WERI-Rb-1 (cell line): ENCODE results near the gene LSS.

Source experiments
- DNase-seq: peaks from one replicate; pipeline ENCODE4 v3.0.0-alpha.2; 2020
- H3K27ac ChIP-seq: fragments of 250-450 bp; sonication (Bioruptor Pico); 2 replicates; pipeline ENCODE4 v1.5.1; 2020; ENCODE audit warnings: mild to moderate bottlenecking, moderate library complexity
- H3K27me3 ChIP-seq: fragments of 250-450 bp; sonication (Bioruptor Pico); 2 replicates; pipeline ENCODE4 v1.5.1; 2021; ENCODE audit warnings: mild to moderate bottlenecking, low read depth, moderate library complexity; ENCODE audit not compliant: insufficient read depth, severe bottlenecking
- H3K36me3 ChIP-seq: fragments of 250-450 bp; sonication (Bioruptor Pico); 2 replicates; pipeline ENCODE4 v1.5.1; 2020; ENCODE audit warnings: mild to moderate bottlenecking, moderate library complexity
- H3K4me3 ChIP-seq: 2 replicates; pipeline ENCODE4 v1.5.1; 2011; ENCODE audit warnings: low read depth, mild to moderate bottlenecking, control low read depth, low read length
- H3K9me3 ChIP-seq: fragments of 250-450 bp; sonication (Bioruptor Pico); 2 replicates; pipeline ENCODE4 v1.5.1; 2021; ENCODE audit warnings: mild to moderate bottlenecking, moderate library complexity; ENCODE audit not compliant: severe bottlenecking
- TF ChIP-seq, protein P1 (sequence below): IDR thresholded peaks from 2 replicates; pipeline ENCODE4 v1.5.1; 2011; ENCODE audit warnings: low read depth, mild to moderate bottlenecking, control low read depth, inconsistent platforms, low read length

Gene LSS

DNA sequence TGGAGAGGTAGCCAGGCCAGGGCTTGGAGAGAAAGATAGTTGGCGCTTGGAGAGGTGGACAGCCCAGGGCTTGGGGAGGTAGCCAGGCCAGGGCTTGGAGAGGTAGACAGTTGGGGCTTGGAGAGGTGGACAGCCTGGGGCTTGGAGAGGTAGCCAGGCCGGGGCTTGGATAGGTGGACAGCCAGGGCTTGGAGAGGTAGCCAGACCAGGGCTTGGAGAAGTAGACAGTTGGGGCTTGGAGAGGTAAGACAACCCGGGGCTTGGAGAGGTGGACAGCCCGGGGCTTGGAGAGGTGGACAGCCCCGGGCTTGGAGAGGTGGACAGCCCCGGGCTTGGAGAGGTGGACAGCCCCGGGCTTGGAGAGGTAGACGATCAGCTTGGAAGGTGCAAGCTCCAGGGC, 7.7 kb downstream of the LSS start:
- Histone ChIP-seq H3K4me3 (no peak overlapping the region), H3K27ac (no peak overlapping the region), H3K36me3 (peaks cover 53% of the 10 kb centered on the region), H3K27me3 (no peaks in the 10 kb centered on the region), H3K9me3 (peaks cover 3% of the 10 kb centered on the region)
- no peak for DNase-seq
- TF ChIP-seq, protein P1, sequence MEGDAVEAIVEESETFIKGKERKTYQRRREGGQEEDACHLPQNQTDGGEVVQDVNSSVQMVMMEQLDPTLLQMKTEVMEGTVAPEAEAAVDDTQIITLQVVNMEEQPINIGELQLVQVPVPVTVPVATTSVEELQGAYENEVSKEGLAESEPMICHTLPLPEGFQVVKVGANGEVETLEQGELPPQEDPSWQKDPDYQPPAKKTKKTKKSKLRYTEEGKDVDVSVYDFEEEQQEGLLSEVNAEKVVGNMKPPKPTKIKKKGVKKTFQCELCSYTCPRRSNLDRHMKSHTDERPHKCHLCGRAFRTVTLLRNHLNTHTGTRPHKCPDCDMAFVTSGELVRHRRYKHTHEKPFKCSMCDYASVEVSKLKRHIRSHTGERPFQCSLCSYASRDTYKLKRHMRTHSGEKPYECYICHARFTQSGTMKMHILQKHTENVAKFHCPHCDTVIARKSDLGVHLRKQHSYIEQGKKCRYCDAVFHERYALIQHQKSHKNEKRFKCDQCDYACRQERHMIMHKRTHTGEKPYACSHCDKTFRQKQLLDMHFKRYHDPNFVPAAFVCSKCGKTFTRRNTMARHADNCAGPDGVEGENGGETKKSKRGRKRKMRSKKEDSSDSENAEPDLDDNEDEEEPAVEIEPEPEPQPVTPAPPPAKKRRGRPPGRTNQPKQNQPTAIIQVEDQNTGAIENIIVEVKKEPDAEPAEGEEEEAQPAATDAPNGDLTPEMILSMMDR, result no peak

DNA sequence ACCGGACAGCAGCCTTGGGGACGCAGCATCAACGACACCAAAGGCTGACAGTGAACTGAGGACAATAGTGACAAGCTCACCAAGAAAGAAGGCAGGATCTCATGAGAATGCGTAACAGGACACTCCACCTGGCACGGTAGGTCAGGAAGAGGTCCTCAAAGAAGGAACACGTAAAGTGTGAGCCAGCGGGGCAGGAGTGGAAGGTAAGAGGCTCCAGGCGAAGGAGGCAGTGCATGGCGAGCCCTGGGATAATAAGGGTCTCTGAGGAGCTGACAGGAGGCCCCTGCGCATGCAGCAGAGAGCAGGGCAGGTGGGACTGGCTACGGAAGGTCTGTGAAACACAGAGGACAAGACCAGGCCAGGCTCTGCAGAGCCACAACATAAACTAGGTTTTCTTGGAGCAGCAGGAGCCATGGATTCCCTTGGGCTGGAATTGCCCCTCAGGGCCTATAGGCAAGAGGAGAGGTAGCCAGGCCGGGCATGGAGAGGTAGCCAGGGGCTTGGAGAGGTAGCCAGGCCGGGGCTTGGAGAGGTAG, 8.2 kb downstream of the LSS start:
- TF ChIP-seq, protein P1, result no peak
- Histone ChIP-seq H3K4me3 (no peak overlapping the region), H3K36me3 (peaks cover 56% of the 10 kb centered on the region), H3K9me3 (peaks cover 1% of the 10 kb centered on the region), H3K27ac (no peak overlapping the region), H3K27me3 (no peaks in the 10 kb centered on the region)
- DNase-seq, result no peak

DNA sequence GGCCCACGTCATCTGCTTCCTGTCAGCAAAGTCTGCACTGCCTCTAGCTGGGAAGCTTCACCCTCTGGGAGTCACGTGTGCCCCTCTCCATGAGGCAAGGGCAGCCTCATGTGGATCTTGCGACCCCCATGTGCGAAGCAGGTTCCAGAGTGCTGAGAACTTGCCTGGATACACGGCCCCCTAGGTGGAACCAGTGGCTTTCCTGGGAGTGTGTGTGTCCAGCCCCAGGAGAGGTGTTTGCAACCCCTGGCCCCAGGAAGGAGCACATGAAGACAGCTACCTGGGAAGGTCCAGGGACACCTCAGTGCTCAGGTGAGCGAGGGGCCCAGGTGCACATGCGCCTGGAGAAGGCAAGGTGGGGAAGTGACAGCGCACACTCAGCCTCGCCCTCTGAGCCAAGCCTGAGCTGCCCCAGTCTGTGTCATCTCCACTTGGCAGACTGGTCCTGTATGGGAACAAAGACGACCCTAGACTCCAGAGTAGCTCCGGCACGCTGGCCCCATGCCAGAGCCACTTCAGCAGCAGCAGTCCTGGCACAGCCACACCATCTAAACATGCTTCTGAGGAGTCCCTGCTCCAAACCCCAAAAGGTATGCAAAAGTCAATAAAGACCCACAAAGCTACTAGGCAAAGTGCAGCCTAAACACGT, 8.9 kb downstream of the LSS start:
- TF ChIP-seq, protein P1, result no peak
- no peak overlapping the region for H3K4me3 ChIP-seq
- no peak for DNase-seq
- no peak overlapping the region for H3K27ac ChIP-seq
- no peaks in the 10 kb centered on the region for H3K27me3 ChIP-seq
- H3K9me3 ChIP-seq, result no peaks in the 10 kb centered on the region
- peaks cover 57% of the 10 kb centered on the region for H3K36me3 ChIP-seq

DNA sequence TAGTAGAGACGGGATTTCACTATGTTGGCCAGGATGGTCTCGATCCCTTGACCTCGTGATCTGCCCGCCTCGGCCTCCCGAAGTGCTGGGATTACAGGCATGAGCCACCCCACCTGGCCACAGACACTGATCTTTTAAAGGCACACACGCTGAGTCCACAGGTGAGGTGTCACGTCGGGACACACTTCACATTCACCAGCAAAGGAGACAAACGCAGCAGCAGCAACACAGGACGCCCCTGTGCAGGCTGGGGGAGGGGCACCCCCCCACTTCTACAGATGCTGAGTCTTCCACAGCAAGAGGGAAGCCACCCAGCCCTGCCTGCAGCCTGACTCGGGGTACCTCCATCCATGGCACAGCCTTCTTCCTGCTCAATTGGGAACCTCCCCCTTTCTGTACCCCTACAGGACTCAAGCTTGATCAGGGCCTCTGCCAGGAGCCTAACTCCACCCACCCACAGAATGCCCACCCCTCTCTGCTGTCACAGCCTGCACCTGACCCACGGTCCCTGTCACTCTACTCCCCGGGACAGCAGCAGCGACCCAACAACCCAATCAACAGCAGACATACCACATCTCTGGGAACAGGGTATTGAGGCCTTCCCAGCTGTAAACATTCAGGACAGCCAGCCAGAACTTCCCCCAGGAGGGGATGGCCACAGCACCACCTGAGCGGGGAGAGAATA, 9.5 kb downstream of the LSS start:
- TF ChIP-seq, protein P1, result no peak
- no peaks in the 10 kb centered on the region for H3K9me3 ChIP-seq
- DNase-seq, result no peak
- no peak overlapping the region for H3K27ac ChIP-seq
- H3K27me3 ChIP-seq, result no peaks in the 10 kb centered on the region
- H3K36me3 ChIP-seq, result peaks cover 61% of the 10 kb centered on the region
- no peak overlapping the region for H3K4me3 ChIP-seq

DNA sequence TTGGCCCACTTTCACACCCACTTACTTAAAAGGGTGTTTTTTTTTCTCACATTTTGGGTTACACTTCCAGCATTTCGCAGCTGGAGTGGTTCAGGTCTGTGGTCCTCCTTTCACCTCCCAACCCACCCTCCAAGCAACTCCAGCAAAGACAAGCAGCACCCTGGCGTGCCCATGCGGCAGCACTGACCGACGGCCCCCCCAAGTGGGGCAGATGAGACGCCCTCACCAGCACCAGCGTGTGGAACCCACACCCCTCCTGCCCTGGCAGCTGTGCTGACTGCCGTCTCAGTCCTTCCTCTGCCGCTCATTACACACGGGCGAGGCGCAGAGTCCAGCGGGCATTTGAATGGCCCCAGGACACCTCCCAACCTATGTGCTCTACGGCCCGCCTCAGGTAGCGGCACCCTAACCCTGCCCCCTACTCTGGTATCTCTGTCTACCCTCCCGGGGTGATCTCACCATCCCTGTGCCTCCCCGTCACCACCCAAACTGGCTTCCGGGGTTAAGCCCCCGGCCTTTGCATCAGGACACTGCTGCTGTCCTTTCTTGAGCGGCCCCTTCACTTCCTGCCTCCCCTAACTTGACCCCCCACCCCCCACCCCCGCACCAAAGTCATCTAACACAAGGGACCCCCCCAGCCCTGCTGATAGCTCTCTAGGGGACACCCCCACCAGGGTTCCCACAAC, 10.9 kb downstream of the LSS start:
- Histone ChIP-seq H3K9me3 (no peaks in the 10 kb centered on the region), H3K36me3 (peaks cover 59% of the 10 kb centered on the region), H3K27me3 (no peaks in the 10 kb centered on the region), H3K4me3 (no peak overlapping the region), H3K27ac (no peak overlapping the region)
- no peak for DNase-seq
- TF ChIP-seq, protein P1, result no peak
